HG03558 (cell line): Measurements from ENCODE around the gene ZDHHC18.
"Not testable (repeated sequence)": the region's sequence is repeated elsewhere in the genome, so short reads cannot be mapped to it uniquely, and the experiment has no call there.

ENCODE experiments used
- ATAC-seq: cut with Tn5 transposase; IDR thresholded peaks from one replicate; pipeline ENCODE4 v1.9.1; 2021; ENCODE audit warnings: moderate number of reproducible peaks; ENCODE audit not compliant: unreplicated experiment; ENCODE audit errors: extremely low read depth

The ZDHHC18 gene

GRCh38 chr1:26856604-26857469, 30.3 kb downstream of the ZDHHC18 start:
- ATAC-seq = no peak

DNA sequence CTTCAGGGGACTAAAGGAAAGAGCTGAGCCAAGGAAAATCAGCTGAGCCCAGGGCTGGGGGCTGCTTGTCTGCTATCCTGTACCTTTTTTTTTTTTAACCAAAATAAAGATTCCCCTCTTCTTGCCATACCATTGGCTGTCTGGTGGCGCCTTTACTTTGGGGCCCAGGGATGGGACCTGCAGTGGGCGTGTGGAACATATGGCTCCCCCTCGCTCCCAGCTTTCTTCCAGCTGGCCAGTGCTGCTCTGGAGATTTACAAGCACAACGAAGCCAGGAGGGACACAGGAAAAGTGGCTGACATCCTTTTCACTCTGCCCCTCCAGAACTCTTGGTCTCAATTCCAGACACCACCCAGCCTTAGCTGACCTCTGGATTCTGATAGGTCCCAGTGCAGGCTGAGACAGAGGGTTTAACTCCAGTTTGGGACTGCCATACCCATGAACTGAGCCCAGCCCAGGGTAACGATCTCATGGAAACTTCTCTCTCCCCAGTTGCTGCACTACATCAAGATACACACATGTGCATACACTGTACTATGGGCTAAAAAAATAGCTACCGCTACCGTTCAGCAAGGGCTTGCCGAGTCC, 31.1 kb downstream of the ZDHHC18 start:
- ATAC-seq = no peak

DNA sequence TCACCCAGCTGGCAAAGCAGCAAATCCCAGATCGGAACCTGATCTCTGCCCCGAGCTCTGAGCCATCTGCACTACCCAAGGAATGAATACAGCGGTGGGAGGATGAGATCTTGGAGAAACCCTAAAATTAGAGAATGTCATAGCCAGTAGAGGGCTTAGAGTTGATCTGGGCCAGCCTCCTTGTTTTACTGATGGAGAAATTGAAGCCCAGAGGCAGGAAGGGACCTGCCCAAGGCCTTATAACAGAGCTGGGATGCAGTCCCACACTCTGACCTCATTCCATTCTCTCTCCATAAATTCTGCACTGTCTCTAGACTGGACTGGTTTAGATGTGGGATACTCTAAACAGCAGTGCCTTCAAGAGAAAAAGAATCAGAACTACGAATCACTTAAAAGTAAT, 31.7 kb downstream of the ZDHHC18 start:
- no peak for ATAC-seq

DNA sequence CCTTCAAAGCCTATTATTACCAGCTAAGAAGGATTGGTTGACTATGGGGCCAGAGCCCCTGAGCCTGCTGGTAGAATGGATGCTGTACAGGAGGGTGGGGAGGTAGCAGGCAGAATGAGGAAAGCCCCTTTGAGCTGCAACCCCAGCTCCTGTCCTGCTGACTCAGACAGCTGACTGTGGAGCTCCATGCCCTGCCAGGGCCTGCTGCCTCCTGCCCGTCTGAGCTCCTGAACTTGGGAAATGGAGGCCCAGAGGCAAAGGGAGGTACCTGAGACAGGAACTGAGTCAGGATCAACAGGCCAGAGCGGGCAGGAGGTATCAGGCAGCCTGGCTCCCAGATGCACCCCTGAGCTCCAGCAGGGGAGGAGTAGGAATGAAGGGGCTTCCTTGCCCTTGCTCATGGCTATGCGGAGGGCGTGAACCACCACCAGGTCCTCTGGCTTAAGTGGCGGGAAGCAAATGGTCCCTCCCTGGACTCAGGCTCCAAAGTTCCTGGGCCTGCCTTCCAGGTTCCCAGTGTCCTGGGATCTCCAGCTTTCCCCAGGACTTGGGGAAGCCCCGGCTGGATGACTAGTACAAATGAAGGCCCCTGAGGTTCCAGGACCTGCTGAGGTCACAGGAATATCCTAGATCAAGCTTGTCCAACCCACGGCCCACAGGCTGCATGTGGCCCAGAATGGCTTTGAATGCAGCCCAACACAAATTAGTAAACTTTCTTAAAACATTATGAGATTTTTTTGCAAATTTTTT, 32.6 kb downstream of the ZDHHC18 start:
- no peak for ATAC-seq

DNA sequence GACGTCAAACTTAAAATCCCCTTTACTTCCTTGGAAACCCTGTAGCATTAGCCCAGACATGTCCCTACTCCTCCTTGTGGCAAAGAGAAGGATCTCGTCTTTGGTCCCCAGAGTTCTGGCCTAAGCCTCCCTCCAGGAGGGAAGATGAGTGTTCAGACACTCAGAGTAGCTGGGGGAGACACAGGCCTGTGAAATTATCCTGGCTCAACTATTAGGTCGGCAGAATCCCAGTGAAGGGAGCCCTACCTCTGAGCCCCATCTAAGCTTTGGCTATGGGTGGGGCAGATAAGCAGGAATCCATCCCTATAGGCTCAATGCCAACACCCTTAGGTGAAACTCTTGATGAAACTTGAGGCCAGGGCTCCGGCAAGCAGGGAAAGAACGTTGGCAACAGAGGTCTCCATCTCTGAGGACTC, 34.8 kb downstream of the ZDHHC18 start:
- ATAC-seq = no peak

DNA sequence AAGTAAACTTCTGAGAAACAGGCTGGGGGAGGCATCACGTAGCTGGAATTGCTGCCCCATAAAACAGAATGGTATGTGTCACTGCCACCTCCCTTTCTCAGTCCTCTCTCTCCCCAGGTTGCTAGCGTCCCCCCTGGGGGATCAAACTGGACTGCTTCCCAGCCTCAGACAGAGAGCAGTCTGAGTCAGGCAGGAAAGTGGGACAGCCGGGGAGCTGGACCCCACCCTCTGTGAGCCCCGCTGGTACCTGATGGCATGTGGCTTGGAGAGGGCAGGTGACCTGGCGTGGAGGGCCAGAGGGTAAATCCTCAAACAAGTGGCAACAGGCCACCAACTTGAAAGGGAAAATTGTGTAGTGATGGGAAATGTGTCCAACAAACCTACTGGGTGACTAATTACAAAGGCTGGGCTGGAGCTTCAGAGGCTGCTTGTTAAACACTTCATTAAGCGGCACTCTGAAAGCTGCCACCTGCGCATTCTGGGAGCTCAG, 35.4 kb downstream of the ZDHHC18 start:
- no peak for ATAC-seq

GRCh38 chr1:26862781-26863684, 36.5 kb downstream of the ZDHHC18 start, which contains the start of gene SFN:
Gene SFN, plus strand, starts transcription at chr1:26863149. Its CDS starts 64 bp downstream, at chr1:26863213.
- ATAC-seq = no peak

DNA sequence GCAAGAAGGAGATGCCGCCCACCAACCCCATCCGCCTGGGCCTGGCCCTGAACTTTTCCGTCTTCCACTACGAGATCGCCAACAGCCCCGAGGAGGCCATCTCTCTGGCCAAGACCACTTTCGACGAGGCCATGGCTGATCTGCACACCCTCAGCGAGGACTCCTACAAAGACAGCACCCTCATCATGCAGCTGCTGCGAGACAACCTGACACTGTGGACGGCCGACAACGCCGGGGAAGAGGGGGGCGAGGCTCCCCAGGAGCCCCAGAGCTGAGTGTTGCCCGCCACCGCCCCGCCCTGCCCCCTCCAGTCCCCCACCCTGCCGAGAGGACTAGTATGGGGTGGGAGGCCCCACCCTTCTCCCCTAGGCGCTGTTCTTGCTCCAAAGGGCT, 37.2 kb downstream of the ZDHHC18 start:
- ATAC-seq = no peak

GRCh38 chr1:26864610-26865480, 38.4 kb downstream of the ZDHHC18 start:
- peak; percentile 73 for ATAC-seq

GRCh38 chr1:26873097-26873496, 46.6 kb downstream of the ZDHHC18 start:
- ATAC-seq = not testable (repeated sequence)

- no peak for ATAC-seq
These were observed 48.4 kb downstream of the ZDHHC18 start for GRCh38 chr1:26874896-26875295.

DNA sequence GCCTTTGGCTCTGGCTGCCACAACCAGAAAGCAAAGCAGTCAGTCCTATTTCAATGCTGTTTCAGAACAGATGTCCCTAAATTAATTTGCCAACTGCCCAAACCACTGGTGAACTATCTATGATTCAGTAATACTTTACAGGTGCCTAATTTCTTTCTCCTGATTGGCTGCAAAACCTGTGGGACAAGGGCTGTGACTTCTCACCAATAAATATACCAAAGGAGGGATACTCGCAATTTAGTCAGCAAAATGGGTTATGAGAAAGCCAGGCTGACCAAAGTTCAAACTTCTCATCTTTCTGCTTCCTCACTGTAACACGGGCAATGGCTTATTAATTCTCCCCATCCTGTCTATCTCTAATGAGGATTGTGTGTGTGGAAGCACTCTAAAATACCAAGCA, 50.8 kb downstream of the ZDHHC18 start:
- no peak for ATAC-seq

- no peak for ATAC-seq
These were observed 53.3 kb downstream of the ZDHHC18 start for GRCh38 chr1:26879793-26880192.

DNA sequence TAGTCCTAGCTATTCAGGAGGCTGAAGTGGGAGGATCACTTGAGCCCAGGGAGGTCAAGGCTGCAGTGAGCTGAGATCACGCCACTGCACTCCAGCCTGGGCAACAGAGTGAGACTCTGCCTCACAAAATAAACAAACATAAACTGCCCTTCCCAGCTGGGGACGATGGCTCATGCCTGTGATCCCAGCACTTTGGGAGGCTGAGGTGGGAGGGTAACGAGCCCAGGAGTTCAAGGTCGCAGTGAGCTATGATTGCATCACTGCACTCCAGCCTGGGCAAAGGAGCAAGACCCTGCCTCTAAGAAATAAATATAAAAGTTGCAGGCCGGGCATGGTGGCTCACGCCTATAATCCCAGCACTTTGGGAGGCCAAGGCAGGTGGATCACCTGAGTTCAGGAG, 55.1 kb downstream of the ZDHHC18 start:
- ATAC-seq = not testable (repeated sequence)

- no peak for ATAC-seq
These were observed 56.4 kb downstream of the ZDHHC18 start for GRCh38 chr1:26882696-26883463.

GRCh38 chr1:26887125-26887524, 60.6 kb downstream of the ZDHHC18 start:
- no peak for ATAC-seq

DNA sequence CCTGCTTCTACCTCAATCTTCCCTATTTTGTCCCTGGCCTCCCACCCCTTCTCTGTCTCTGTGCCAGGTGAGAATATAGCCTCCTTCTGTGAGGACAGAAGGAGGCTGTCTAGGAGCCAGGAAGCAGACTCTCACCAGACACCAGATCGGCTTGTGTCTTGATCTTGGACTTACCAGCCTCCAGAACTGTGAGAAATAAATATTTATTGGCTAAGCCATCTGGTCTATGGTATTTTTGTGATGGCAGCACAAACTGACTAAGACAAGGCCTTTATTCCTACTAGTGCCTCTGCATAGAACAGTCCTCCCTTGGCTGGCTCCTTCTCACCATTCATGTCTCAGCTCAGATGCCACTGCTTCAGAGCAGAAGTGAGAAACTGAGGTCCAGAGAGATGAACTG, 61.7 kb downstream of the ZDHHC18 start:
- no peak for ATAC-seq
